8988T (cell line): ENCODE results near the gene MNT.

Experiments
- DNase-seq: peaks from one replicate; pipeline ENCODE4 v3.0.0; 2011

The MNT gene

DNA sequence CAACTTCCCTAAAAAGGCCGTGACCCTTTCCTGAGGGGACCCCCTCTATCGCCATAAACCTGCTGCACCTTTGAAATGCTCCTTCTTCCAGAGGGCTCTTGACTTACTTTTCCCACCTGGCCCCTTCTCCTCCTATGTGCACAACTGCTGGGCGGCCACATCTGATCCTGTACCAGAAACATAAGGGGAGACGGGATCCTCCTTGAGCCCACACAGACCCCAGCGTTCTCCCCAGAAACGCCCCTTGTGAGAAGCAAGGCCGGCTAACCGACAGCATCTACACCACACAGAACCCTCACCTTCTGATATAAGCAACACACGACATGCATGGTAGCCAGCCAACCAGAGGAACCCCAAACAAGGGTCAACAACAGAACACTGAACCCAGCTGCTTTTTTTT, 14.2 kb upstream of the MNT start:
- DNase-seq: no peak

DNA sequence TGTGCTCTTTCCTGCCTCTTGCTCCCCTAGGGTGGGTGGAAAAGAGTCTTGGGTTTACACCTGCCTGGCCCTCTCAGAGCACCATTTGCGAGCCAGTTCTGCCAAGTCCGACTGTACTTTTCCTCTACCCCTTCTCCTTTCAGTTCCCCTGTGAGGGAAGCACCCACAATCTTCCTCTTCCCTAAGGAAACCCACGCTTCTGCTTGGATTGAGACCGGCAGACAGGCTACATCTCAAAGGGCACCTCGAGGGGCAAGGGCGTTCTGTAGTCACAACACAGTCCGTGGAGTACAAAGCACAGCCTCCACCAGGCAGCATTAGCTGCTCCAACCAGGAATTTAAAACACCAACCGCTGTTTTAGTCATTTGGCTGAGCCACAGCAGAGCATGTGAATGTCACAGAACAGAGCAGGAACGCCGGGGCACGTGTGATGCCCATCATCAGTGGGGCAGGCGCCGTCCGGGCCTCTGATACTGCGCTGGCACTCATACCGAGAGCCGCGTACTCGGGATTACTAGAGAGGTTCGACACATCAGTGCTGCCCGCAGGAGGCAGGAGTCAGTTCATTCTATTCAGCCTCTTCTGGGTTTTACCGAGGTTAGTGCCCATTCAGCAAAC, 13.7 kb upstream of the MNT start:
- DNase-seq: no peak

DNA sequence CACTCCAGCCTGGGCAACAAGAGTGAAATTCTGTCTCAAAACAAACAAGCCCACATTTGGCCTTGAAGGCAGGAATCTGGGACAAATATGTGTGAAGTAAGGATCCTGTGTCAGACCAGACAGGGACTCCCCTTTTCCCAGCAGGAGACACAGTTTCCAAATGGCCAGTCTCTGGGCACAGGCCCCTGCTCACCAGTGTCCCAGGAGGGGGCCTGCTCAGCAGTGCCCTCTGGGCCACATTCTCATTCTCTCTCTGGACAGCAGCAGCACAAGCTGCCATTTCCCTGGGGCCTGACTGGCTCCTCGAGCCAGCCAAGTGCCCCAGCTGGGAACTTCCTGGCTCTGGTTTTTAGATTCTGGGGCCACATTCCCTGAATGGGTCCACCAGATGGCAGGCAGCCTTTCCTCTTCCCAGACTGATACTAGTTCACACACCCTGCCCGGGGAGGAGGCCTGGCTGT, 11.7 kb upstream of the MNT start:
- DNase-seq: no peak

DNA sequence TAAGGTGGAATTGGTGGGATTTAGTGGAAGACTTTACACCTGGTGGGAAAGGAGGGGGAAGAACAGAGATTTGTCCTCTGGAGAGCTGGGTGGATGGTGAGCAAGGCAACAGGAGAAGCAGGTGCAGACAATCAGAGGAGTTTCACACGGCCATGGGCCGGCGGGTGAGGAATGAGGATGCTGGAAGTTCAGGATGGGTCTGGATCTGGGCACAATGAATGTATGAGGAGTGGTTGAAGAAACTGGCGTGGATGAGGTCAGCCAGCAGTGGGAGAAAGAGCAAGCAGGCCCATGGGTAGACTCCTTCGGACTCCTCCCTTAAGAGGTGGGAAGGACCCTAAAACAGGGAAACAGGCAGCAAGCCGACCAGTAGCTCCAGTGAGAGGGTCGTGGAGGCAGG, 10.1 kb upstream of the MNT start:
- no peak for DNase-seq

DNA sequence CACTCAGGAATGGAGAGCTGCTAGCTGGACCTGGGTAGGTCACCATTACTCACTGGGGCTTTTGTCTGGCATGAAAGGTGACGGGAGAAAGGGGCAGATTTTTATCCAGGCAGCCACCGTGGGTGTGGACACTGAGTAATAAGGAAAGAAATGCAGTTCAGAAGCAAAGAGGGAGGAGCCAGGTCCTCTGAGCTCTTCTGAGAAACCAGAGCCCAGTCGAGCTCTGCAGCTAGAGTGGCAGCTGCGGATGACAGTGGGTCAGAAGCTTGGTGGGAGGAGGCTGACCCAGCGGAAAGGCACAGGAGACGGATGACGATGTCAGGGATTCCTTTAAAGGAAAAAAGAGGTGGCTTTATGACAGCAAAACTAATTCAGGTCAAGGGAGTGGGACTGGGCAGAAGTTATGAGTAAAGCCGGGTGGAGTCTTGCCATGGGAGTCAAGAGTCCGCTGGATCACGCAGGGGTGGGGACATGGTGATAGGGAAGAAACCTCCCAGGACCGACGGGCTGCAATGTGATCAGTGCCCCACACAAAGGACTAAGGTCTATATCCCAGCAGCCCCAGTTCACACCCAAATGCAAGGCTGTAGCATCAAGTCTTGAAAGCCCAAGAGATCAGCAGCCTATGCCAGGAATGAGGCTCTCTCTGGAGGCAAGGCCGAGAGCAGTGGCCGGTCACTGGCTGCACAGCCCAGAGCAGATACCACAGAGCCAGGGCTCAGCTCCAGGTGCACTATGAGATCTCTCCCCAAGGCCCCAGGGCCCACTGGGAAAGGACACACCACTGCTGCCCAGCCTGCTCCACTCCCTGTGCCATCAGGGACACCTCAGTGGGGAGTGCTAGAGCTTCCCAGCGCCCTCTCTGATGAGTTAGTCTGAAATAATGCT, 6.3 kb upstream of the MNT start:
- DNase-seq: no peak

DNA sequence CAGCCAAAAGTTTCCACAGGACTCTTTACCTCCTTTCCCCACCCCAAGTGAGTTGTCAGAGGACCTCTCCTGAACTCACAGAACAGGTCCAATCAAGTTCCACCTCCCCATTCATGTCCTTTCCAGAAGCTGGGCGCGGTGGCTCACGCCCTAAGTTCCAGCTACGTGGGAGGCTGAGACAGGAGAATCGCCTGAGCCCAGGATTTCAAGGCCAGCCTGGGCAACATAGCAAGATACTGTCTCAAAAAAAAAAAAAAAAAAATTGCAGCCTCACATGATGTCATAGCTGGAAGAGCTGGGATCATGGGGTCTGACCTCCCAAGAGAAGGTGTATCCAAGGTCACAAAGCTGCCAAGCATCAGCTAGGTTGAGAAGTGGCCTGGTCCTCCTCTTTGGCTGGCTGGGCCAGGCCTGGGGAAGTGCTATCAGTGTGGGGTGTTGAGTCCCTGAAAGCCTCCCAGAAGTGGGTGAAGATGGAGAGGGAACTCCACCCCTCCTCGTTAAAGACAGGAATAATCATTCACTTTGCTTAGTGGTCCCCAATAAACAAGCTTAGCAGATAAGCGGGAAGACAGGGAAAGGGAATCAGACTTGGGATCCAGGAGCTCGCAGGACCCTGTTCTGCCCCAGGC, 5.5 kb upstream of the MNT start:
- no peak for DNase-seq

DNA sequence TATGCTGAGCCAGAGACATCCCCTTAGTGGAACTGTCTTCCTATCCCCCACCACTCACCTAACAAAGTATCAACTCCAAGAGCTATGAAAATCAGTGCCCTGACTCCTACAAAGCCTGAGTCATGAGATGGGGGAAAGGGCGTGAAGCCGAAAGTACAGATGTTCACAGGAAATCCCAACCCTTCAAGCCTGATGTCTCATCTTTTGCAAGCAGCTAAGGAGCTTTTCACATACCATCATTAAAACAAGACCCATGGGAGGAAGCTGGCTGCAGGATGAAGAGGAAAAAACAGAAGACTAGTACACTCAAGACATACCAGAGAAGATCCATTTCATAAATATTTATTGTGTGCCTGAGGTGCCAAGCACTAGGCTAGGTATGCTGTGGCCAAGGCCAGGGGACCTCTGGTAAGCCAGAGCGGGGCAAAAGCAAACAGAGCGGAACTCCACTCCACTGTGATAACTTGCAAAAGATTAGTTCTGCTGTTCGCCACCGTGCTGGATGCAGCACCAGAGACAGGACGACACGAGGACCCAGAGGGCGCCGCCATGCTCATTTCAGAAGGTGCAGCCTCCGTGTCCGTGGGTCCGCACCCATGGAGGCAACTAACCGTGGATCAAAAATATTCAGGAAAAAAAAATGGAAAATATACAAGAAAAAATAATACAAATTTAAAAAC, 4.5 kb upstream of the MNT start:
- no peak for DNase-seq

DNA sequence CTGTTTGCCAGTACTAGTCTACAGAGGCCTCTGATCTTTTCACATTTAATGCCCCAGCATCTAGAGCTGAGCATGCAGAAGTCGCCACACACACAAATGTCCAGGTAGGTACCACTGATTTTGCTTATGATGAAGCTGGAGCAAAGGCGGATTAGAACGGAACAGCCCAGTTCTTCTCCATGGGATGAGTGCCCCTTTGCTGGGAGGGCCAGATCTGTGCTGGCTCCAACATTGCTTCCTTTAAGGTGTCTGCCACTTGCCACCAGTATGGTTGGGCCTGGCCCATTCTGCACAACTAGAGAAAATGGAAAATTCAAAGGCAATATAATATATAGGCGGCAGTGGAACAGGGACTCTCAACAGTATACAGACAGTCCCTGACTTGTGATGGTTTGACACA, 2.2 kb upstream of the MNT start:
- DNase-seq: no peak

DNA sequence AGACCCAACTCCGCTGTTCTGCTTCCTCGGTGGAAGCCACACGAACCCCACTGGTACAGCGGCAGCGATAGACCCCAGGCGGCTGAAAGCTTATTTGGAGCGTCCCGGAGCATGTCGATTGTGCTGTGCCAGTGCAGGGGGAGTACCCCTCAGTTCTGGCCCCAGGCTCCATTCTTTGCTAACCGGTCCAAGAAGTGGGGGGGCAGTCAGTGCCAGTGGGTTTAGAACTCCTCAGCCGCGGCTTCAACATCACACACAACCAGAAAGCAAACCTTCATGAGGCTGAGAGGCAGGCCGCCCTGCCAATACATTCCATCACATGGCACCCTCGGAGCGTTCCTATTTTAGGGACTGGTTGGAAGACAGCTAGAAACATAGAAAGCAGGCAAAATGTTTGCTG, 1.7 kb upstream of the MNT start:
- no peak for DNase-seq

DNA sequence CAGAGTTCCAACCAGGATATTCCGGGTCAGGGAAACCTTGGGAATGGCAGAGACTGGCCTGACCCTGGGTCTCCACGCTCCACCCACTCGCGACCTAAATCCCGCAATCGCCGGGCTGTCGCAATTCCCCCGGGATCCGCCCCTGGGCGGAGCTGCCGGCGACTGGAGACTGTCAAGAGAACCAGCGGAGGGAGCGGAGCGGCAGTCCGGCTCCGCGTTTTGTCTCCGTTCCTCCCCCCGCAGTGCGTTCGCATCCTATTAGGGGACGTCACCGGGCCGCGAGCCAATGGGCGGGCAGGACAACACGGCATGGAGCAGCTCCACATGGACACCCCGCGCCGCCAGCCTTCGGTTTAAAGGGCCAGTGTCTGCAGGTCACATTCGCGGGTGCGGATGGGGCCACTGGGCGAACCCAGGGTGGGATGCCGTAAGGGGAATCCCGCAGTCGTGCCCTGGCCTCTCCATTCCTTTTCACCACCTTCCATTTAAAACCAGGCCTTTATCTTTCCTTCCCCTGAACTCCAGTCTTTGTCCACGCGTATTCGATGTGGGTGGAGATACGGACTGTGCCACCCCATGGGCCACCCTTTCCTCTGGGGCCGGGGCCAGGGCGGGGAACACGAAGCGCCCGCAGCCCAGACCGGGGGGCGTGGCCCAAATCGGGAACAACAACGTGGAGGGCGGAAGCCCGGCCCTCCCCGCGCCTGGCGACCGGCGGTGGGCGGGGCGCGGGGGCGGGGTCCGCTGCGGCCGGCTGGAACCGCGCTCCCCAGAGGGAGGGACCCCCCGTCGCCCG, 764 bp upstream of the MNT start:
- DNase-seq: peak; percentile 95

DNA sequence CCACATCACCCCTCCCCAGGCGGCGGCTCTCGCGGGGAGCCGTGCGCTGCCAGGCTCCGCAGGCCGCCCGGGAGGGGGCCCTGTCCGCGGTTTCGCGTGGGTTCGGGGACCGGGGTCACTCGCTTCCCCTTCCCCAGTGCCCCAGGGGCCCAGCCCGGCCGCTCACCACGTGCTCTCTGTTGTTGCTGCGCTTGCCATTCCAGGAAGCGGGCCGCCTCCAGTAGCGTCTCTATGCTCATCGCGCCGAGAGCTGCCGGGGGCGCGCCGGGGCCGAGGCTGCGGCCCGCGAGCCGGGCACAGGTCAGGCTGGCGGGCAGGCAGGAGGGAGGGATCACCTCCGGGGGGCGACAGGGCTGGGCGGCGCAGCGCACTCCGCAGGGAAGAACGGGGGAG, 390 bp downstream of the MNT start:
- no peak for DNase-seq

DNA sequence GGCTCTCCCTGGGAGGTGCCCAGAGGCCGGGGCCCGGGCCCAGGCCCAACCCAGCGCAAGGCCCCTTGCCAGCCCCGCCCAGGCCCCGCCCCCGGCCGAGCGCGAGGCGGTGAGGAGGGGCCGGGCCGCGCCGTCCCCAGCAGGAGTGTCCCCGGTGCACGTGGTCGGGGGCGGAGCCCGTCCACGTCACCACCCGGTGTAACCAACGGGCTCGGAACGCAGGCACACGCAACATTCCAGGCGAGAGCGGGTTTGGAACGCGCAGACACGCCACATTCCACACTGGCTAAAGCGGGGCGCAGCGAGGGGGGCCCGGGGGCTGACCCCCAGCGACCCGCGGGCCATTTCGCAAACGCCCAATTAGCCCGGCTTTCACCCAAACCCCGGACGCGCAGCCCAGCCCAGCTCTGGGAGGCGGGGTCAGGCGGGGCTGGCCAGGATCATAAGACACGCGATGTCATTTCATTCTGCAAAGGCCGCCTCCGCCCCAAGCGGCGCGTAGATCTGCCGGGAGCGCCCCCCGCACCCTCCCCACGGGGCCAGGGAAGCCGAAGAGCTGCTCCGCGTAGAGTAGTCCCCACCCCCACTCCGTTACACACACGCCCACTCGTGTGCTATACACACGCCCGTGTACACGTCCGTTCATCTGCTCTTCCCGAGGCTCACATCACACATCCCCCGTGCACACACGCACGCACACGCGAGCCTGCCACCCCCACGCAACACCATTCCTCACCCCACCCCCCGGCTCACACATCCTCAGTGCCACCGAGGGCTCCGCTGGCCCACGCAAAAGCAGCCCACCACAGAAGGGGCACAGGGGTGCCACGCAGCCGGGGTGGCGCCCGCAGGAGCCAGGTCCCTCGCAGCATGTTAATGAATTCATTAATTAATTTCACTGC, 1.0 kb downstream of the MNT start:
- peak; percentile 96 for DNase-seq

DNA sequence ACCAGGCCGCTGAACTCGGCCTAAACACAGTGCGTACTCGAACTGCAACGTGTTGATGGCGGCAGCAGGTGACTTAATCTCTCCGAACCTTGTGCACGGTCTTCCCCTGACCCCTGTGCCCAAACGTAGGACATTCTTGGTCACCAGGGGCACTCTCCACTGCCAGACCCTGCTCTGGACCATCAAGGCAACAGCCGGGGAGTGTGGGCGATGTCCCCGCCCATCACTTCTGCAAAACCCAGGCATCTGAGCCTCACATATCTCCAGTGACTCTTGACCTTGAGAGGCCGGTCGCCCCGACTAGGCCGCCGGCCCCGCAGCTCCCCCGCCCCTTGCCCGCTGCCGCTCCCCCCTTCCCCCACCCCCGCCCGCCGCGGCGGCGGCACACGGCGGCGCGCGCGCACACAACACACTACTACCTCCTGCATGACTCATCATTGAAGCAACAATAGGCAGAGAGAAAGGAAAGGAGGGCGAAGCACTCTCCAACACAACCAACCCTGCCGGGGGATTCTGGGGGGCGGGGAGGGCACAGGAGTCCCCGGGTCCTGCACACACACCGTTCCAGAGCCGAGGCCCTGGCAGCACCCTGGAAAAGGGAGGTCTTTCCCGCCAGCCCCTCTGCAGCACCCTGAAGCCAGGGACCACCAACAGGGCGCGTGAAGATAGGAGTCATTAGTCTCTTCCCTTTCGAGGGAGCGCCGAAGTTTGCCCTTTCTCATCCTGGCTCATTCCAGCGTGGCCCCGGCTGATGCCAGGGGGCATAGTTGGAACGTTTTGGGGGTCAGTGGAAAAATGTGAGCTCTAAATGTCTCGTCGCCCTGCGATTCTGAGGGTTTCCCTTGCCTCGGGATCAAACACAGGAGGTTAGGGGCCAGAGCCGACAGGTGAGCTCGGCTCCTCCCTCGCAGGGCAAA, 1.9 kb downstream of the MNT start:
- DNase-seq: no peak

DNA sequence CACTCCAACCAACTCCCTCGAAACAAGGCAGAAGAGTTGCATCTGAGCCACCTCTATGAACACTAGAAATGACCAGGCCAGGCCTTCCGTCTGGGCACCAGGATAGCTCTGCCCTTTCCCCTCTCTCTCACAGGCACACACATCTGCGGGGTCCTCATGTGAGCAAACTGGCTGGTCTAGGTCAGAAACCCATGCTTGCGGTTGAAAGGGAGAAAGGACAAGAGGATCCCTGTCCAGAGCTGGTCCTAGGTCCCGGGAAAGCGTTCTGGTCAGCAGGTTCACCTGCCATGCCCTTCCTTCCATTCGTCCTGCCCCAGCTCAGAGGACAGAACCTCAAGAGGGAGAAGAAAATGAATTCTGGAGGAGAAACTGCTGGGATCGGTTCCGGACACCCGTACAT, 2.7 kb downstream of the MNT start:
- no peak for DNase-seq

DNA sequence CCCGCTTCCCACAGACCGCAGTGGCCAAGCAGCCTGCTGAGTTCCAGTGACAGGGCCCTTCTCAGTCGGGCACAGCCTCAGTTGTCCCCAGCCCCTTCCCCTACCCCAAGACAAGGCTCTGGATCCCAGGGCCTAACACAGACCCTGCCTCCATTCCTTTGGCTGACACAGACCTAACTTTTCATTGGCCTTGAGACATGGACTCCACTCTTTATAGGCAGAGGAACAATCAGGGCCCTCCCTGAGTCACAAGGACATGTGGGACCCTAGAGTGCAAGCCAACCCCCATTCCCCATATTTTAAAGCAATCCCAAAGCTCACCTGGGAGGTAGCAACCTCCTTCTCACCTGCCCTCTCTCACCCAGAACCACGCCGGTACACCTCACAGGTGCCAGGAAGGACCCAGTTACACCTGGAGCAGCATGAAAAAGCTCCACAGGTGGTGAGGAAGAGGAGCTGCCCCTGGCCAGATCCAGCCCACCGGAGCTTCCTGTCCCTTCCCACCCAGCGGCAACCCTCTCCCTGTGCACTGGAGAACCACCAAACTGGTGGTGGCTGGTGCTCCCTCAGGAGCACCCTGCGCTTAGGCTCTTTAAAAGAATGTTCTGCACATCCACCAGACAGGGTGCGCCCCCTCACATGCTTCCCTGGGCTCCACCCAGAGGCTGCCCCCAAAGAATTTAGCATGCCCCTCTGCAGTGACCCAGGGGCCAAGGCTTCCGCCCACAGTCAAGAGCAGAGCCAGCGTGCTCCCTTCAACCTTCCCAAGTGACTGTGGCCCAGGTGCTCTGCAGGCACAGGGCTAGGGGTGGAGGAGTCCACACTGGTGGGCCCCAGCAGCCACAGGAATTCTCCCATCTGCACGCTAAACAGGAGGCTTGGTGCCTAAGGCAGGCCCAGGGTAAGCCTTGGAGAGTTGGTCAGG, 3.4 kb downstream of the MNT start:
- no peak for DNase-seq

DNA sequence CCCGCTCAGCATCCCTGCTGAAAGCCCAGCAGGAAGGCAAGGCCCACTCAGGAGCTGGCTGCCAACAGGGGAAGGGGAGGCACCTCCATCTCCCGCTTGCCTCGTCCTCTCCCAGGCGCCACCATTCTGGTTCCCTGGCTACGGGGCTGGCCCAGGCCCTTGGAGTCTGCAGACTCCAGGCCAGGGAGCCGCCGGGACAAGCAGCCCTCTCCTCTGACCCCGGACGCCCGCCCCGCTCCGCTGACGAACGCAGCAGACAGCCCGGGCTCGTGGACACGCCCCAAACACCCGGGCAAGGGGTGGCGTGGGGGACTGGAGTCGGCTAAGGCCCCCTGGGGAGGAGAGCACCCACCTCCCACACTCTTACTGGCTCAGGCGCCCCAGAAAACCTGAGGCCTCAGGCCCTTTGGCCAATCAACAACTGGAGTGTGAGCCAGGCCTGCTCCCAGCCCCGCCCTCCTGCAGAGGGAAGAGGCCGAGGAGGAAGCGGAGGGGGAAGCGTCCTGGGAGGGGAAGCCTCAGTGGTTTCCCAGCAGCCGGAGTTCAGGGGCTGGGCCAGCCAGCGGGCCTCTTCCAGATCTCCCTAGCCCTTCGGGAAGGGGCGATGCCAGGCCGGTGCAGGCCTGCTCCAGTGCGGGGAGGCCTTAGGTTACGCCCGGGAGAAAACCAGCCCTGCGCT, 4.2 kb downstream of the MNT start:
- peak; percentile 80 for DNase-seq

DNA sequence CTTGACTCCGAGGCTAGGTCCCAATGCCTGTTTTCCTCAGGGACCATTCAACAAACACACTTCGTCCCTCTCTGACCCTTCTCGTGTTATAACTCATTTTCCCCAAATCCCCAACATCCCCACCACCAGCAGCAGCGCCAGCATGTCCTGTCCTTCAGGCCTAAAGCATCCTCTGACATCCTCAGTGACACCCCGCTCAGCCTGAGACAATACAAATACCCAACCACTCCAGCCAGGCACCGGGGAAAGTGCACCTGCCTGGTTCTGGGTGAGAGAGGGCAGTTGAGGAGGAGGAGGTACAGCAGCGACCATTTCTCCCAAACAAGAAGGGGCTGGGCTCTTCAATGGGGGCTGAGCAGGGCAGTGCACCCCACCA, 4.7 kb downstream of the MNT start:
- no peak for DNase-seq

DNA sequence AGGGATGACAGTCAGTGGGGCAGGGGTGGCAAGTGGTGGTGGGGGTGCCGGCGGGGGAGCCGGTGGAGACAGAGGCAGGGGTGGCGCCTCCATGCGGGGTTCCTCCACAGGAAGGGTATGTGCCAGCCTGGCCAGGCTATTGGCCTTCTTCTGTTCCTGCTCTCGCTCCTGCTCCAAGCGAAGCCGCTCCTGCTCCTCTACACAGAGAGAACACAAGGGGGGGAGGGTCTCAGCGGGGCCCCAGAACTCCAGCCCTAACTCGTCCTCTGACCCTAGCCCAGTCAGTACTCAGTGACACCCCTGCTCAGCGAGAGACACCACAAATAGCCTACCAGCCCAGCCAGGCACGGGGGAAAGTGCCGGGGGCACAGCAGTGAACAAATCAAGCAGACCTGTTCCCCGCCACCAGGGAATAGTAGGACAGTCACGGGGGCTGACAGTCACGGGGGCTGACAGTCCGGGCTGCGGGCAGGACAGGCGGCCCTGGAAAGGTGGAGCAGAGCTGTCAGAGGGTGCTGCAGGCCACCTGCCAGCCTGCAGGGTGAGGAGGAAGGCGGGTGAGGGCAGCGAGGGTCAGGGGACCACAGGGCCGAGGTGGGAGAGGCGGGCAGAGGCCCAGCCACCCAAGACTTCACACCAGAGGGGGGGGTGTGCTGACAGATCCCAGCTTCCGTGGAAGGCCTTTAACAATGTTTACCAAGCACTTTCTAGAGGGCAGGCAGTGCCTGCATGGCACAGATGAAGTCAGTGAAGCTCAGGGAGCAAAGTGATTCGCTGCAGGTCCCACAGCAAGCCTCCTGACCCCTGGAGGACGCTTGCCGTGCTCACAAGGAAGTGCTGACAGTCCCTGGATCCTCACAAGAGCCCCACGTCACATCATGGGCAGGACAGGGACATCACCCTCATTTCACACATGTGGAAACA, 5.3 kb downstream of the MNT start:
- no peak for DNase-seq
